ENCODE data around the gene TPK1.

The TPK1 gene

GRCh38 chr7:144528536-144529045 is 307.3 kb downstream of the TPK1 start:
- DNase-seq (ENCODE audit: low read depth), result no peak

GRCh38 chr7:144527051-144527471 is 308.8 kb downstream of the TPK1 start:
- no peak for DNase-seq (ENCODE audit: low read depth)

- DNase-seq (ENCODE audit: low read depth), result no peak
Measured at GRCh38 chr7:144525956-144526355, 309.9 kb downstream of the TPK1 start.

- no peak for DNase-seq (ENCODE audit: low read depth)
Measured at GRCh38 chr7:144524271-144524670, 311.6 kb downstream of the TPK1 start.

GRCh38 chr7:144523621-144524020 is 312.2 kb downstream of the TPK1 start:
- DNase-seq (ENCODE audit: low read depth), result no peak

- DNase-seq (ENCODE audit: low read depth), result no peak
Measured at GRCh38 chr7:144519925-144520324, 315.9 kb downstream of the TPK1 start.

GRCh38 chr7:144518360-144518759 is 317.5 kb downstream of the TPK1 start:
- DNase-seq (ENCODE audit: low read depth), result no peak

GRCh38 chr7:144517749-144518148 is 318.1 kb downstream of the TPK1 start:
- DNase-seq (ENCODE audit: low read depth), result no peak

- no peak for DNase-seq (ENCODE audit: low read depth)
Measured at GRCh38 chr7:144516729-144517525, 318.9 kb downstream of the TPK1 start.

GRCh38 chr7:144513334-144513733 is 322.5 kb downstream of the TPK1 start:
- no peak for DNase-seq (ENCODE audit: low read depth)

GRCh38 chr7:144510621-144511020 is 325.2 kb downstream of the TPK1 start:
- DNase-seq (ENCODE audit: low read depth), result no peak

GRCh38 chr7:144508702-144509101 is 327.2 kb downstream of the TPK1 start:
- no peak for DNase-seq (ENCODE audit: low read depth)

GRCh38 chr7:144503215-144503614 is 332.6 kb downstream of the TPK1 start:
- DNase-seq (ENCODE audit: low read depth), result no peak

GRCh38 chr7:144500225-144500624 is 335.6 kb downstream of the TPK1 start:
- no peak for DNase-seq (ENCODE audit: low read depth)

GRCh38 chr7:144497282-144497681 is 338.6 kb downstream of the TPK1 start:
- DNase-seq (ENCODE audit: low read depth), result no peak

GRCh38 chr7:144494355-144494754 is 341.5 kb downstream of the TPK1 start:
- DNase-seq (ENCODE audit: low read depth), result no peak

- DNase-seq (ENCODE audit: low read depth), result no peak
Measured at GRCh38 chr7:144489504-144489903, 346.3 kb downstream of the TPK1 start.

- DNase-seq (ENCODE audit: low read depth), result no peak
Measured at GRCh38 chr7:144488977-144489376, 346.9 kb downstream of the TPK1 start.

GRCh38 chr7:144487901-144488300 is 348.0 kb downstream of the TPK1 start:
- no peak for DNase-seq (ENCODE audit: low read depth)

- DNase-seq (ENCODE audit: low read depth), result no peak
Measured at GRCh38 chr7:144484445-144484844, 351.4 kb downstream of the TPK1 start.

GRCh38 chr7:144483189-144483588 is 352.7 kb downstream of the TPK1 start:
- DNase-seq (ENCODE audit: low read depth), result no peak

GRCh38 chr7:144481833-144482232 is 354.0 kb downstream of the TPK1 start:
- no peak for DNase-seq (ENCODE audit: low read depth)

GRCh38 chr7:144477348-144477747 is 358.5 kb downstream of the TPK1 start:
- DNase-seq (ENCODE audit: low read depth), result no peak

Data from non-pigmented ciliary epithelial cell (primary cell).